NCI-H2227 (cell line): ENCODE measurements around the gene TEX54.
A peak's percentile ranks its signal among the peaks of the same experiment; 100 is the strongest.
"Not testable (repeated sequence)": the region's sequence is repeated elsewhere in the genome, so short reads cannot be mapped to it uniquely, and the experiment has no call there.

Source experiments
- DNase-seq: peaks from one replicate; lab custom pipeline; 2025; ENCODE audit not compliant: unreplicated experiment; lab: John Stamatoyannopoulos, UW

The TEX54 gene

DNA sequence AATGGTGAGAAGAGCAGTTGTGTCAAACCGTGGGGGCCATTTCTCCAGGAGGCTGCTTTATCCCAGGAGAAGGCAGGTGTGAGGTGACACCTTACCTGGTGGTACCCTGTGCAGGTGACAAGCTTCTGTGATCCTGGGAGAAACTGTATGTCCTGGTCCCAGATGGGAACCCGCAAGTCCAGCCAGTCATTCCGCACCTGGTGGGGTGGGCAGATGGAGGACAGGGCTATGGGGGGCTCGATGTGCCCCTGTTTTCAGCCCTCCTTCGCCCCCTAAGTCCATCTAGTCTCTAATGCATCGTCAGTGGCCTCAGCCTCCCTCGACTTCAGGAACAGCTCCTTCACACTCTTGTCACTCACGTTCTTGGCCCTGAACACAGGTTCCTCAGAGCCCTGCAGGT lies 2.7 kb upstream of the TEX54 start:
- no peak for DNase-seq

DNA sequence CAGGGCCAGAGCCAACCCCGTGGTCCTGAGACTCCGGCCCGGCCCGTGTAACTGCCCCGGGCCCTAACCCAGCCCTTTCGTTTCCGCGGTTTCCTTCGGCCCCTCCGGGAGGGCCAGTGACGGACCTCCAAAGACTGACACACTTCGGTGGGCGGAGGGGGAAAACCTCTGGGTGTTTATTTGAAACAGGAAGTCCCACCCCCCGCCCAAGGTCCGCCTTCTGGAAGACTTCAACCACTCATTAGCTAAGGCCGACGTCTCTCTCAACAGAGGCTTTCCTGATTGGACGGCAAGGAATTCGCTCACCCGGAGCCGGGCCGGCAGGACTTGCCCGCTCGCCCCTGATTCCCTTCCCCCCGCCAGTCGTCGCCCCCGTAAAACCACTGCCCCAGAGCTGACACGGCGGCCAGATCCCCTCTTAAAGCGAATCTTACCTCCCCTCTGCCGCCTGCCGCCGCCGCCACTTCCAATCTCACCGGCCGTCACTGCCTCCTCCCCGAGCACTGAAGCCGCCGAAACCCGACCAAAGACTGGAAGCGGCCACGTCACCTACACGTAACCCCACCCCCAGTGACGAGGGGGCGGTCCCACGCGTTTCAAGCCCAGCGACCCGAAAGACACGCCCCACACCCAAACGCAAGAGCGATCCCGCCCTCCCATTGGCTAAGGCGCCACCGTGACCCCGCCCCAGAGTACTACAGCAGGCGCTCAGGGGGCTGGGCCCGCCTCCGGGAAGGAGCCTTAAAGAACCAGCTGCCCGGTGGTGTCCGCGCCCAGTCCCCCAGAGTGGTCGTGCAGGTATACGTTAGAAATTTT lies 913 bp downstream of the TEX54 start, which contains the start of gene STX5:
Gene STX5 (minus strand): TSS at position 532 of the 816 bp plus-strand sequence. CDS start 808 bp downstream, outside the sequence.
- peak; percentile 99 for DNase-seq

DNA sequence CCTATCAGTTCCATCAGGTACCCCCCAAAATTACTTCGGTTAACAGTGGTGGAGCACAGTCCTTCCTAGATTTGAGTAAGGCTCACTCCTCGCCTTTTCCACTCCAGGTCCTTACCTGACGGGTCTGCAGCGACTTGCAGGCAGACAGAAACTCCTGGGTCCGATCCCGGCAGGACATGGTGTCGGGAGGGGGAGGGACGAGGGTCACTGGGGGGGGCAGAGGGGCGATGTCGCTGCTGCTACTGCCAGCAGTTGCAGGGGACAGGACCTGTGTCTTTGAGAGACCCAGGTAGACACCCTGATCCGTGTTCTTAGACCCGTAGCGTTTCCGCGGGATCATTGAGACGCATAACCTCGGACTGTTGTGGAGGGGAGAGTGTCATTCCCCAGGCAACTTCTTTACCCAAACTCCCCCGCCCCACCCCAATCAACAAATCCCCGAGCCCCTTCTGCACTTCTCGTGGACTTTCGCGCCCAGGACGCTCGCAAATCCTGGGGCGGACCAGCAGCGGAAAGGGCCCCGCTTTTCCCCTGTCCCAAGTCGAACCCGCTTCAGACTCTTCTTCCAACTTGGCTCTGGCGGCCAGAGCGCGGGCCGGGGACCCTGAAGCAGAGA lies 1.6 kb downstream of the TEX54 start:
- DNase-seq: peak; percentile 84

- not testable (repeated sequence) for DNase-seq
Measured at GRCh38 chr11:62828130-62828529, 4.5 kb downstream of the TEX54 start.

DNA sequence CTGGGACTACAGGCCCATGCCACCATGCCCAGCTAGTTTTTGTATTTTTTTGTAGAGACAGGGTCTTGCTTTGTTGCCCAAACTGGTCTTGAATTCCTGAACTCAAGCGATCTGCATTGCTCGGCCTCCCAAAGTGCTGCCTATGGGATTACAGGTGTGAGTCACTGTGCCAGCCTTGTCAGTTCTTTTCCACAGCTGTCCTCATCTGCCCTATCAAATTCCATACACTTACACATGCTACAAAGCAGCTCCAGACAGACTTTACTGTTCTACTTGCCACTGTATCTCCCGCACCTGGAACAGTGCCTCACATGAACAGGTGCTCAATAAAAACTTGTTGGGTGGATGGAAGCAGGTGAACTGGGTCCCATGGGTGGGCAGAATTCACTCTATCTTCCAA lies 9.0 kb downstream of the TEX54 start:
- no peak for DNase-seq

DNA sequence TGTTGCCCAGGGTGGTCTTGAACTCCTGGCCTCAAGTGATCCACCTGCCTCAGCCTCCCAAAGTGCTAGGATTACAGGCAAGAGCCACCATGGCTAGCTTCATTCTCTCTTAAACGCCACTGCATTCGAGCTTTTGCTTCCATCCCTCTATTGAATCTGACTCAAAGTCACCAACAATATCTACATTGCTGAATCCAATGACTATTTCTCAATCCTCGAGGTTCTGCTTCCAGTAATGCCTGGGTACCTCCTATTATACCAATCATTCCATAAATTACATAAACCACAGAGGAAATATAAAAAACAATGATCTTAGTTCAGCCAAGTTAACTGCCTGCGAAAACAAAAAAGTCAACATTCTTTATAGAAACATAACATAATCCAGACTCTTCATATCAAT lies 15.5 kb downstream of the TEX54 start:
- DNase-seq: no peak

- no peak for DNase-seq
Measured at GRCh38 chr11:62816557-62816956, 16.1 kb downstream of the TEX54 start.

- no peak for DNase-seq
Measured at GRCh38 chr11:62811659-62812058, 21.0 kb downstream of the TEX54 start.

GRCh38 chr11:62810748-62811147 lies 21.9 kb downstream of the TEX54 start:
- DNase-seq: no peak

- no peak for DNase-seq
Measured at GRCh38 chr11:62806611-62807121, 26.0 kb downstream of the TEX54 start.

- DNase-seq: peak; percentile 59
Measured at GRCh38 chr11:62805961-62806441, 26.6 kb downstream of the TEX54 start.

DNA sequence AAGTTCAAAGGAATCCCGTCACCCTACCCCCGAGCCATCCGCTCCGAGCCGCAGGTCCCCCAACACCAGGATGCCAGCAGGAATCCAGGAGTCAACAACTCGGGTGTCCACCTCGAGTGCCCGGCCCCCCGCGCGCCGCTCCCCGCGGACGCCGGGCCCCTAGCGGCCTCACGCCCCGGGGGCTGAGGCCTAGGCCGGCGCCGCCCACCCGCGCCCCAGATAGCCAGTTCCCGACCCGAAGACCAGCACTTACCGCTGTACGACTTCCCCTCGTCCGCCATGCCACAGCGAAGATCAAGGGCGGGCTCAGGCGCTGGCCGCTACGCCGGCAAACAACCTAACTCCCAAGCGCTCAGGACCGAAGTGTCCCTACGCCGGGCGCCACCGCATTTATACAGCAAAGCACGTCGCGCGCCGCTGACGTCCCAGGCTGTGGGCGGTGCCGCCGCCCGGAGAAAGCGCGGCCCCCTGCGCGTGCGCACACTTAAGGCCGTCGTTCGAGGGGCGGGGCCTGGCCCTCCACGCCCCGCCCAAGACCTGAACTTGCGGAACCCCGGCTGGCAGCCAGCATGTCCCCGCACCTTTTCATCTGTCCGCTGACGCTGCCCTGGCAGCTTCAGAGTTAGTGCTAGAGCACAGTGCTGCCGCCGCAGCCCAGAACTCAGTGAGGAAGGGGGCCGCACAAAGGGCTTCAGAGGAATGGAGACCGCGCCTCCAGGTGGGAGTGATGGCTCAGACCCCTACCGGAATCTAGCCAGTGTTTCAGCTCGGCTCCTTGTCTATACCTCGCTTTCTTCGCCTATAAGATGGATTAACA lies 27.4 kb downstream of the TEX54 start, which contains the start of gene NXF1:
Gene NXF1 (minus strand): TSS at position 365 of the 817 bp plus-strand sequence. CDS start 84 bp downstream, at position 281.
- peak; percentile 98 for DNase-seq

GRCh38 chr11:62804310-62805075 lies 28.1 kb downstream of the TEX54 start:
- DNase-seq: no peak

GRCh38 chr11:62801071-62801470 lies 31.6 kb downstream of the TEX54 start:
- no peak for DNase-seq

GRCh38 chr11:62799486-62799885 lies 33.2 kb downstream of the TEX54 start:
- DNase-seq: no peak

DNA sequence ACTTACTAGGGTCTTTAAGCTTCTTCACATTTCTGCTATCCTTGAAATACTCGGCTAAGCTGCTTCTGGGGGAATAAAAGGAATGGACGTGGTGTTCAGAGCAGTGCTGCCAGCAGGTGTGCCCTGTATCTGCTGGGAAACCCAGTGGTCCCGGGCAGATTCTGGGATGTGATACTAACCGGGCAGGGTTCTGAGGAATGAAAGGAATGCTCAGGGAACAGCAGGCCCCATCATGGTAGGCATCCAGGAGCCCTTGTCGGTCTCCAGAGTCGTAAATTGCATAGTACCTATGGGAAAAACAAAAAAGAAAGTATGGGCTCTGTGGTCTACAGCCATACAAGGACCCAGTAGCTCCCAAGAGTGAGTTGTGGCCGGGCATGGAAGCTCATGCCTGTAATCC lies 36.4 kb downstream of the TEX54 start:
- no peak for DNase-seq

DNA sequence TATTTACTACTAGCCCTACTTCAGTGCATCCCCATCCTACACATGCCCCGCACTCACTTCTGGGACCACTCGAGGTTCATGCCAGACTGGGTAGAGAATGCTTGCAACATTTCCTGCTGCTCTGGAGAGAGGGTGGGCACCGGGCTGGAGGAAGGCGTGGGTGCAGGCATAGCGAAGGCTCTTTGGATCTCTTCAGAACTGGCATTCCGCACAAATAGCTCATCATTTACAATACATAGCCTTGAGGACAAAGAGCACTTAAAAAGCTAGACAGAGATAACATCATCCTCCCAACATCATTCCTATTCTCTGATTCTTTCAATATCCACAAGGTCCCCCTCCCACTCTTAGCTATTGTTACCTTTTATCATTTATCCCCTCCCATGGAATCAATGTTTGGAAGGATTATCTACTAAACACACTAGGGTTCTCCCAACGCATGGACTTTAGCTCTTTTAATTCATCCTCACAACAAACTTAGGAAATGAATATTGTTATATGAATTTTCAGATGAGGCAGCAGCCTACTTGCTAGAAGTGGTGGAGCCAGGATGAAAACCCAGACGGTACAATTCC lies 38.4 kb downstream of the TEX54 start:
- DNase-seq: no peak

DNA sequence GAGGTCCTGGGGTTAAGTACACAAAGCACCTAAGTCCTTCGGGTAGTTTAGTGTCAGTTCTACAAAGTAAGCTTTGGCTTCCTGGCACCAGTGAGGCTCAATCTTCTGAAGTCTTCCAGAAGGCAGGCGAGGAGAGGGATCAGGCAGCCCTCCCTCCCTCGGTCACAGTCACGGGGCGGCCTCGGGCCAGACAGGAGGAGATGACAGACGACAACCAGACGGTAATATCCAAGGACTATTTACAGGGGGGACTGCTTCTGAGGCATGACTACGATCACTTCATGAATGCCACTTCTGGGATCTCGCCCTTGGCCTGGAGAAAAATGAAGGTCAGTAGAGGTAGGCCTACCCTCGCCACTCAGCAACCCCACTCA lies 40.5 kb downstream of the TEX54 start:
- peak; percentile 79 for DNase-seq

GRCh38 chr11:62791501-62792201 lies 41.0 kb downstream of the TEX54 start, which contains the start of gene TMEM223:
TMEM223 (minus strand) TSS chr11:62792006; CDS start chr11:62791994, 12 bp downstream.
- DNase-seq: peak; percentile 93
